HG03045 (cell line): Measurements from ENCODE around the gene TBCEL.
"Not testable (repeated sequence)": the region's sequence is repeated elsewhere in the genome, so short reads cannot be mapped to it uniquely, and the experiment has no call there.

Experiments
- ATAC-seq: cut with Tn5 transposase; IDR thresholded peaks from one replicate; pipeline ENCODE4 v1.9.1; 2021; ENCODE audit warnings: mild to moderate bottlenecking, moderate library complexity; ENCODE audit not compliant: unreplicated experiment

Gene TBCEL

DNA sequence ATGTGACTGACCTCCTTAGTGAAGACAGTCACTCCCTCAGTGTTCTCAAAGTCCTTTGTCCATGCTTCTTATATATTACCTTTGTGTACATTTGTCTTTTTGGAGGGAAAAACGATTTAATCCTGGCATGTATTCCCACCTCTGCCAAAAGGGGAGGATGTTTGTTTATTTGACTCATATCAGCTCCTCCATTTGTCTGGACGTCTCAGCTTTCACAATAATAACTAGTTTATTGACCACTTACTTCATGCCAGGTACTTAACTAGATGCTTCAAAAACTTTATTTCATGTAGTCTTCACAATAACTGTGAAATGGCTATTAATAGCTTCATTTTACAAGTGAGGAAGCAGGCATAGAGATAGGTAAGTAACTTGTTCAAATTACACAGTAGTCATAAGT lies 5.3 kb downstream of the TBCEL start:
- no peak for ATAC-seq

DNA sequence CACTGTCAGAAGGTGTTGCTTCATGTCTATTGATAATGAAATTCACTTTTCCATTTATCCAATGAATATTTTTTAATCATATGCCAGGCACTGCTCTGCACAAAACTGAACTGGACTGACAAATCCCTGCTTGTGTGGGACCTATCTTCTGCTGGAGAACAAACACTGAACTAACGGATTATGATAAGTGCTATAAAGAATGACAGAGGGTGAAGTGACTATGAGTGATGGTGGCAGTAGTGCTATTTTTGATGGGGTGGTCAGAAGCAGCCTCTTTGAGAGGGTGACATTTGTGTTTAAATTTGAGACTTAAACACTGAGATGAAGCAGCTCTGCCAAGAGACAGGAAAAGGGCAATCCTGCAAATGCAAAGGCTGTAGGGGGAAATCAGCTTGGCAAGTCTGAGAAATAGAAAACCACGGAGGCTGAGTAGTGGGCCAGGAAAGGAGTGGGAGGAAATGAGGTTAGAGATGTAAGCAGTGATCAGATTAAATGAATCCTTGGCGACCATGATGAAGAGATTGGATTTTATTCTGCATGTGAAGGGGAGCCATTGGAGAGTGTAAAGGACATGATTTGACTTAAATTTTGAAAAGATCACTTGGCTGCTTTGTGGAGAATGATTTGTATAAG lies 6.0 kb downstream of the TBCEL start:
- ATAC-seq: no peak

DNA sequence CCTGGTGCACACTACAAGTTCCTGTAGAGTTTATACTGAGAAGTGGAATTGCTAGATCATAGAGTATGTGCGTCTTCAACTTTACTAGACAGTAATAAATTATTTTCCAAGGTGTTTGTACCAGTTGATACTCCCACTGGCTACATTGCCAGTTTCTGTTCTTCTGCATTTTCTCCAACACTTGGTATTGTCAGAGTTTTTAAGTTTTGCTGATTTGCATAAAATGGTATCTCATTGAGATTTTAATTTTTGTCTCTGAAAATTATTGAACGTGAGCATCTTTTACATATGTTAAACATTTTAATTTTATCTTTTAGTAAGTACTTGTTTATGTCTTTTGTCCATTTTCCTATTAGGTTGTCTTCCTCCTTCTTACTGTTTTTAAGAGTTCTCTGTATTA lies 7.3 kb downstream of the TBCEL start:
- ATAC-seq: no peak

DNA sequence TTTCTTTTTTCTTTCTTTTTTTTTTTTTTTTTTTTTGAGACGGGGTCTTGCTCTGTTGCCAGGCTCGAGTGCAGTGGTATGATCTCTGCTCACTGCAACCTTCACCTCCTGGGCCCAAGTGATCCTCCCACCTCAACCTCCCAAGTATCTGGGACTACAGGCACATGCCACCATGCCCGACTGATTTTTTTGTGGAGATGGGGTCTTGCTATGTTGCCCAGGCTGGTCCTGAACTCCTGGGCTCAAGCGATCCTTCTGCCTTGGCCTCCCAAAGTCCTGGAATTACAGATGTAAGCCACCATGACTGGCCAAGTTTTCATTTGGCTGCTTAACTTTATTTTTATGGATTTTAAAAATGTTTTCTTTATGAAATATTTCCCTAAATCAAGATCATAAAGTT lies 7.7 kb downstream of the TBCEL start:
- not testable (repeated sequence) for ATAC-seq

DNA sequence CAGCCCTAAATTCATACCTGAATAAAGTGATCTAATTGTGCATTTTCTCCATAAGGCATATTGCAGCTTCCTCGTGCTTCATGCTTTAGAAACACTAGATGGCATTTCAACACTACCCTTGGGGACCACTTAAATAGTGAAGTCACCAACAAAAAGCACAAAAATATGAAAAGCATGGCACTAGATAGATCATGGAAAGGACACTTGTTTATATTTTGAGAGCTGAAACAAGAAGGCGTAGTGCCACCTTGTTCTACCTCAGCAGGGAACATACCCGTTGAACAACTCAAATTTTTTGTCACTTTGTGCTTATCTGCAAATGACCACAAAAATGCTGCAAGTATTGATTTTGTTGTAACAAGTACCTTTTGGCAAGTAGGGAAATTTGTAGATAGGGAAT lies 8.6 kb downstream of the TBCEL start:
- no peak for ATAC-seq

DNA sequence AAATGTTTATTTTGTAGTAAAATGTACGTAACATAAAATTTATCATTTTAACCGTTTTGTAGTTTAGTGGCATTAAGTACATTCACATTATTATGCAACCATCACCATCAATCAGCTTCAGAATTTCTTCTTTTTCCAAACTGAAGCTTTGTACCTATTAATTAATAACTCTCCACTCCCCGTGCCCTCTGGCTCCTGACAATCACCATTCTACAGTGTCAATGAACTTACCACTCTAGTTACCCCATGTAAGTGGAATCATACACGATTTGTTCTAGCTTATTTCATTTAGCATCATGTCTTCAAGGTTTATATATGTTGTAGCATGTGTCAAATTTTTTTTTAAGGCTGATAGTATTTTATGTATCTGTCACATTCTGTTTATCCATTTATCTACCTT lies 9.7 kb downstream of the TBCEL start:
- no peak for ATAC-seq

DNA sequence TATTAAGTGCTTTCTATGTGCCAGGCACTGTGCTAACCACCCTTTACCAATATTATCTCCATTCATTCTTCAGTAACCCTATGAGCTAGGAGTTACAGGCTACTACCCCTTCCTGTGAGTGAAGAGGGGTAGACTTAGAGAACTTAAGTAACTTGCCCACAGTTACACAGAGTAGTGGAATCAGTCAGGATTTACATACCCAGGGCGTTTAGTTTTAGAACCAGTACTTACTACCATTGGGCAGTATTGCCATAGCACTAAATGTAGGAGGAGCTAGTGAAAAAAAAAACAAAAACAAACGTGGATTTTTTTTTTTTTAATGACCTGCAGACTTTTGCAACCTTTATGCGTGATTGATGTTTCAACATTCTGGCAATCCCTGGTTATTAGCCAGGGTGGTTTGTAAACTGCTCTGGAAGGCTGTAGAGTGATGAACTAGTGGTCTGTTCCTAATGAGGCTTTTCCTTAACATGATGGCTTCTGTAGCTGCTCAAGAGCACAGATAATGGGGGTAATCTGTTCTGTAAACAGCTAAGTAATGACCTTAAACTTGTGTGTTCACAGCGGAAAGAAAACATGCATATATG lies 11.4 kb downstream of the TBCEL start:
- ATAC-seq: no peak

DNA sequence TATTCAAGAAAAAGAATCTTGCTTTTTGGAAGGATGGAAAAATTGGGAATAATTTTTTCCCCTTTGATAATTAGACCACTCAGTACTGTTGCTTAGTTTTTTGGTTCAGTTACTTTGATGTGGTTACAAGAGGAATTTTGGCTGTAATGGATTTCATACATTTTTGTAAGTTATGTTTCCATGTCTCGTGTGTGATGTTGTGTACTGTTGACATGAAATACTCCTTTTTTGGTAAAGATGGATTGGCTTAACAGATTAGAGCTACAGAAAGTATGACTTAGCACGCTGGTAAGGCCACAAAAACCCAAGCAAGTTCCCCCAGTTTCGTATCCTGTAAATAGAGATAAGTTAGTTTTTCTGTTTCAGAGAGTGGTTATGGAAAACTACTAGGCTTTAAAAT lies 11.9 kb downstream of the TBCEL start:
- no peak for ATAC-seq

DNA sequence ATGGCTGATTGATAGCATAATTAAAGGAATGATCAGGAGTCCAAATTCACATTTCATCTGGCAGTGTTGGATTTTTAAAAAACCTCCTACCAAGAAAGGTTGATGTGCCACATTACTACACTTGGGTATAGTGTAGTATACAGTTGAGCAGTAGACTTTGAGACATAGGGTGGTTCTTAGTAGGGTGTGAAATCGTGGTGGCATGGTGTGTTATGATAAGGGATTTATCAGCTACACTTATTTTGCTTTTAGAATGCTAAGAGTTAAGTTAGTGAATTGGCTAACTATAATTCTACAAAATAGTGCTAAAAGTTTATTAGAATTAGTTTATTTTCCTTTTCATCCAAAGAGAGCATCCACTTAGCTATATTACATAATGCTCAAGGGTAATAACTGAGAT lies 13.1 kb downstream of the TBCEL start:
- ATAC-seq: no peak

DNA sequence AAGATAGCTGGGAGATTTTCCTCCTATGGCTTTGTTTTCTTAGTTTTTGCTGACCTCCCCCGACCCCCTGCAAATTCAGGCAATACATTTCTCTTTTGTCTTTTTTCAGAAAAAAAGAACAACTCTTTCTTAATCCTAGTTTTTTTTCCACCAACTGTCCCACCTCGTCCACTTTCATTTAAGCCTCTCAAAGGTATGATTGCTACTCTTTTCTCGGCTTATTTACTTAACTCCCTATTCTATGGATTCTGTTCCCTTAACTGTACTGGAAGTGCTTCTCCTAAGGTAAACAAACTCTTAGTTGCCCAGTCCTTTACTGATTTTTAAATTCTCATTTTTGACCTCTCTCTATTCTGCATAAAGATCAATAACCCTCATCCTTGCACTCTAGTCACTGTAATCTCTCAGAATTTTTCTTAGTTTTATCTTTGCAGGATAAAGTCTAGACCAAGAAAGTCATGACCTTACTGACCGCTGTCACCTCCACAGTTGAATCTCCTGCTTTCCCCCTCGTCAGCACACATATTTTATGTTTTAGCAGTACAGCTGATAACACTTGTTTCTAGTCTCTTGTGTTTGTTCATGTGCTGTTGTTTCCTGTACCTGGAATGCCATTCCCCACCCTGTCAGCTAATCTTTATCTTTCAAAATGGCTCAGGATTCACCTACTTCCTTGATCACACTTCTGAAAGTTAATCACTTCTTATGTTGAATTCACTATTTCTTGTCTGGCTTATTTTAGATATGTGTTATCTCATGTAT lies 14.9 kb downstream of the TBCEL start:
- no peak for ATAC-seq

DNA sequence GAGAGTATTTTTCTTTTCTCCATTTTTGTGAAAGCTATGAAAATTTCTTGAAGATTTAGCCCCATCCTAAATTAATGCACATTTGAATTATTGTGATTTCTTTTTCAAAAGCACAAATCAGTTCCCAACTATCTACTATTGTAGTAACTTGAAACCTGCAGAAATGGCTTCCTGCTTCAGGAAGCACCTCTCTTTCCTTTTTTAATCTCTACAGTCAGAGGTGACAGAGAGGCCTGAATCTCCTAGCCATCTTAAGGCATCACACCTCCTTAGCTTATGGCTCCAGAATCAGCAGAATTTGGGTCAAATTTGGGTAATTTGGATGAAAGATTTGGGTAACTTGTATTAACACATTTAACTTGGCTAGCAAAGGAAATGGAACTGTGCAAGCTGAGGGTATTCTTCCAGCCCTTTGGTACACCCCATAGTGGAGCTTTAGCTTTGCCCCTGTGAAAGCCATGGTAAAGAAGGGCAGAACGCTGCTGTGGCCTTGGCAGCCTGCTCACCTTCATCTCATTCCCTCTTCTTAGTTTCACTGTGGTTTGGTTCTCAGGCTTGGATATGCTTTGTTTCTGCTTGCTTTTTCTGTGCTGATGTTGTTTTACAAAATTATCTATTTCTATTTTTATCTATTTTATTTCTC lies 16.2 kb downstream of the TBCEL start:
- no peak for ATAC-seq

DNA sequence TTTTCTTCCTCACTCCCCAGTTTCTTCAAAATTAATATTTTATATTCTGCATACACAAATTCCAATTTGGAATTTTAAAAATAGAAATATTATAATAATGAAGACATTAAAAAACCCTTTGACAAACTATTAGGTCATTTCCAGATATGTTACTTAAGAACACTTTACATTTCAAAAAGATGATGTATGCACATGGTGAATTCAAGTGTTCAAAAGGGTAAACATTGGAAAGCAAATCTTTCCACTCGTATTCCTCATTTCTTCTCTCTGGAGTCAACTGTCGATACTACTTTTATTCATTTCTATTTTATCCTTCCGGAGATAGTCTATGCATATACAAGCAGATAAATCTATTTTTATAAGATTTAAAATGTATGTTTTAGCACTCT lies 16.7 kb downstream of the TBCEL start:
- ATAC-seq: no peak

DNA sequence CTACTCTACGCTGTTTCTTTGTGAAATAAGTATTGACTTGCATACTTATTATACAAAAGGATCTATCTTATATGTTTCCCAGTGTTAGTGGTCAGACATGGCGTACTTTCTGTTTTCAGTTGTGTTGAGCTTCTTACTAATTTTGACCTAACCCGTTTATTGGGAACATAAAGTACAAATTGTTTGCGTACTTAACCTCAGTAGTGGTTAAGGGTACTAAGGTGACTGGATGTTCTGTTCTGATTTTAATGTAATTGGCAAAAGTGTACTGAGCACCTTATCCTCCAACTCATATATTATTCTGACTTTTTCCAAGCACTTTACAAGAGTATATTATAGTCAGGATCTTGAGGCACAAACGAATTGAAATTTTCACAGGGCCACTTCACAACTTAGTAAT lies 17.2 kb downstream of the TBCEL start:
- no peak for ATAC-seq

DNA sequence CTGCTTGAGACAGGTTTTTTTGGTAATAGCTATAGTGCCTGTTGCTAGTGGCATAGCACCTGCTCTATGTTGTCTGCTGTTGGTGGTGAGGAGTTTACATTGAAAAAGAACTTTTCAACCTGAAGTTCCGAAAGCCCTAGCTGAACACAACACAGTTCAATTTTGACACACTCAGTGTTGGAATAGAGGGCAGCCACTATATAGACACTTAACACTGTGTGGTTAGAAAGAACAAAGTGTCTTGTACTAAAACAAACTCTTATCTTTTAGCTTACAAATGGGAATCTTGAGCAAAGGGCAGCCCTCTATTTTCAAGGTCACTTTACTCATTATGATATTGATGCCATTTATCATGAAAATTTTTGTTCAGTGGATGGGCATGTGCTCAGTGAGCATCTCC lies 18.4 kb downstream of the TBCEL start:
- ATAC-seq: no peak

DNA sequence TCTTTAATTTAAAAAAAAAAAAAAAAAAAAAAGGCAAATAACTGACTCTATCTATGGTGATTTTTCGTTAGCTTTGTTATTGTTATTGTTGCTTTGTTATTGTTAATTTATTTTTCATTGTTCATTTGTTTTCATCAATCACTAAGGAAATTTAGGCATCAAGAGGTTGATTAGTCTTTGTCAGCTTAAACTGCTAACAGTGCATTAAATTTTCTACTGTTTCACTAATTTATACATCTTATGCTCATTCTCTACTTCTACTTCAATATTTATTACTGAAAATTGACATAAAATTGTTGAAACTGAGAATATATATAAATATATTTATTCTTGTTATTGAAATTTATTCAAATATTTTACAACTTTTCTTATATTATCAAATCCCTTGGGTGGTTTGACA lies 24.0 kb downstream of the TBCEL start:
- ATAC-seq: no peak

DNA sequence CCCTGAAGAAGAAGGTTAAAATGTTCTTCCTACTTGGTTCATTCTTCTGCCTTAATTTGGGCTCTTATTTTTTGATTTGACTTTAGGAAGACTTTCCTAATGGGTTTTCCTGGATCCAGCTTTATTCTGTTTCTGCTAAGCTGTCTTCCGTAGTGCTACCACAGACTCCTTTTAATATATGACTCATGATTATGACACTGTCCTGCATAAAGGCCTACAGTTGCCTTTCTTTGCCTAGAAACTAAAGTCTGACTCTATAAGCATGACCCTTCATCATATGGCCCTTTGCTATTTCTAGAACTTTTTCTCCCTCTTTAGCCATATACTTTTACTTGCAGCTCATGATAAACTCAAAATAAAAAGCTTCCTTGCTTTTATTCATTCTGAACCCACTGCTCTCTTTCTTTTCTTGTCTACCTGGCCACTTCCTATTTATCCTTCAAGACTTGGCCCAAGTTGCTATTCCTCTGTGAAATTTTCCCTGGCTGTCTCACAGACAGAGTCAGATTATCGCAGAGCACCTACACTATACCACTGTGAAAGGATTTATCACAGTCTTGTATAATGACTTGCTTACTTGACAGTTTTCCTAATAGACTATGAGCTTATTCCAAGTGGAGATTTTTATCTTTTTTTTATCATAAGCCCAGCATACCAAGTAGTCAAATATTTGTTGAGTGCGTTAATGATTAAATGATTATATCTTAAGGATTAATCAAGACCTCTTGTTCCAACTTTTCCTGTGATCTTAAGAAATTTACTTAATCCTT lies 24.7 kb downstream of the TBCEL start:
- ATAC-seq: no peak

DNA sequence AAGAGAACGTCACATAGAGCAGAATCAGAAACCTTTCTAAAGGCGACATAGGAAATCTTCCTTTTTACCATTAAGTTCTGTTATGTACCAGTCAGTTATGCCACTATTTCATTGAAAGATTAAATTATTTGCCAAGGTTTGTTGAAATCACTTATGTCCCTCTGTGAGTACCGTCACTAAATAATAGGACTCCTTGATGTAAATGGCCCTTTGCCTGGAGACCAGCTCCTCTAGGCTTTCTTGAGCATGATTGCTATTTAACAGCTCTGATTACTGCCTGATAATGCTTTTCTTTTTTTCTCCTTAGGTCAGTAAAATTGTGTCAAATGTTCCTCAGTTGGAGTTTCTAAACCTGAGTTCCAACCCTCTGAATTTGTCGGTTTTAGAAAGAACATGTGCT lies 29.3 kb downstream of the TBCEL start:
- no peak for ATAC-seq

DNA sequence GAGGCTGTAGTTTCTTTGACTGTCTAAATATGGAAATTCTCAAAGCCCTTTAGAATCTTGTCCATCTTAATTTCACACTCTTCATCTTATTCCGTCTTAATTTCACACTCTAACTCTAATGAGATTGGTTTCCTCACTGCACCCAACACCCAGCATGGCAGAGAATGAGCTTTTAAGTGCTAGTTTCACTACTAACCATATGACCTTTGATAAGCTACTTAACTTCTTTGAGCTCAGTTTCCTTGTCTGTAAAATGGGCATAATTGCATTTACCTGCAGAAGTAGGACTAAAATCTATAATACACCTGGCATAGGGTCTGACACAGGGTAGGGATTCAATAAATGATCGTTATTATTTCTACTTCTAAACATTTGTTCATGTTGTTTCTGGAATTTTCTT lies 30.4 kb downstream of the TBCEL start:
- no peak for ATAC-seq

DNA sequence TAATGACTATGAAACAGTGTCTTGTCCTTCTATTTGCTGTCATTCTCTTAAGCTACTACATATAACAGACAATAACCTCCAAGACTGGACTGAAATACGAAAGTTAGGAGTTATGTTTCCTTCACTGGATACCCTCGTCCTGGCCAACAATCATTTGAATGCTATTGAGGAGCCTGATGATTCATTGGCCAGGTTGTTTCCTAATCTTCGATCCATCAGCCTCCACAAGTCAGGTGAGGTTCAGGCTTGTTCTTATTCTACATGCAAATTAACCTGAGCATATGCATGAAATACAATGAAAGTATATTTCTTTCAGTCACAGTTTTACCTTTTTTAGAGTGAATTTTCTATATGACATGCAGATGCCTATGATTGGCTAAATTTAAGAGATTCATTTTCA lies 31.2 kb downstream of the TBCEL start:
- no peak for ATAC-seq

DNA sequence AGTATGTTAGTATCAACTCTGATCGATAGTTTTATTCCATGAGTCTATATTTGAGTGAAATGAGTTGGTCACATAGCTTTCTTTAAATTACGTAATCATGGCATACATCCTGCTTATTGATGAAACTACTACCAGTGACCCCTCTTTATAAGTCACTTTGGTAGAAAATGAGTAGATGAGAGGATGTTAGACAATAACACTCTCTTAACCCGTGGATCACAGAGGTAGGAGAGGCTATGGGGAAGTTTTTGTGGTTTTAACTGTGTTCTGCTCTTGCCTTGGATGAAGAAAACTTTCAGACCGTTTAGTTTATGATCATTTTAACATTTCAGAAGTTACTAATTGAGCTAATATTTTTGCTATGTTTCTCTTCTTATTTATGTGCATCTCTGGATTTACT lies 34.0 kb downstream of the TBCEL start:
- ATAC-seq: no peak

DNA sequence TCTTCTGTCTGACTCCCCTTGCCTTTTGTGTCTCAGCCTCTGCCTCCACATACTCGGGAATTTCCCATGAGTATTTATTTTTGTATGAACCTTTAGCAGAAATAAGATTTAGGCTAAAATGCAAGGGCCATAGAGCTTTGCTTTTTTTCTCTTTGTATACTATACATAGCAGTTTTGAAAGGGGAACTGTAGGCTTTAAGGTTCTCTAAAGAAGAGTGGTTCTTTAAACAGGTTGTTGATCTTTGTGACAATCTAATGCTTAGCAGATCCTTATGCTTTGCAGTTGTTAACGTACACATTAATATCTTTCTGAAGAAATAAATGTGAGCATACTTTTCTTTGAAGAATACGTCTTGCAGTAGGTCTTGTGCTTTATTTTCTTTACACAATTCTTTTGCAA lies 35.0 kb downstream of the TBCEL start:
- no peak for ATAC-seq
